GM19372 (cell line): Measurements from ENCODE around the gene CD1D.

Source experiments
- ATAC-seq: cut with Tn5 transposase; IDR thresholded peaks from one replicate; pipeline ENCODE4 v1.9.1; 2021; ENCODE audit warnings: mild to moderate bottlenecking, low read depth, moderate library complexity; ENCODE audit not compliant: unreplicated experiment

The CD1D gene

DNA sequence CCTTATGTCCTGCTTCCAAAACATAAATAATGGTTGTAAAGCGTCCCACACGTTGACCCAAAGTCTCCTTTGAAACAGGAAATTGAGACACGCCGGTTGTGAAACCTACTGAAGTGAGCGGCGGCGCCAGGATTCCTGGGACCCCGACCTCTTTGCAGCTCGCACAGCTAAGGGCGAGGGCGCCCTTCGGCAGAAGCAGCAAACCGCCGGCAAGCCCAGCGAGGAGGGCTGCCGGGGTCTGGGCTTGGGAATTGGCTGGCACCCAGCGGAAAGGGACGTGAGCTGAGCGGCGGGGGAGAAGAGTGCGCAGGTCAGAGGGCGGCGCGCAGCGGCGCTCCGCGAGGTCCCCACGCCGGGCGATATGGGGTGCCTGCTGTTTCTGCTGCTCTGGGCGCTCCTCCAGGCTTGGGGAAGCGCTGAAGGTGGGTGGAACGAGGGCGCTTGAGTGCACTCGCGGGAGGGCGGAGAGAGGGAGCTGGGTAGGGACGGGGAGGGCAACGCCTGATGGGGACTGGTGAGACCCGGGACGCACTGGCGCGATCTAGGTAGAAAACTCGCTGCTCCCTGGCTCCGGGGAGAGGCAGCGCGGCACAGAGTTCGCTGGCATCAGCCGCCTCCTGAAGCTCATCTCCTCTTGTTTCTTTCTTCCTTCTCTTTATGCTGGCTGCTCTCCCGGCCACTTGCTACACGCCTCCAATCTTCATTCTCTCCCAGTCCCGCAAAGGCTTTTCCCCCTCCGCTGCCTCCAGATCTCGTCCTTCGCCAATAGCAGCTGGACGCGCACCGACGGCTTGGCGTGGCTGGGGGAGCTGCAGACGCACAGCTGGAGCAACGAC, at the start of gene CD1D:
Gene CD1D, plus strand, starts transcription at position 155 of the 836 bp plus-strand sequence. Its CDS starts 207 bp downstream, at position 362.
- ATAC-seq: no peak

- no peak for ATAC-seq
Observed at GRCh38 chr1:158131217-158131616, 49.5 kb upstream of the CD1D start.

DNA sequence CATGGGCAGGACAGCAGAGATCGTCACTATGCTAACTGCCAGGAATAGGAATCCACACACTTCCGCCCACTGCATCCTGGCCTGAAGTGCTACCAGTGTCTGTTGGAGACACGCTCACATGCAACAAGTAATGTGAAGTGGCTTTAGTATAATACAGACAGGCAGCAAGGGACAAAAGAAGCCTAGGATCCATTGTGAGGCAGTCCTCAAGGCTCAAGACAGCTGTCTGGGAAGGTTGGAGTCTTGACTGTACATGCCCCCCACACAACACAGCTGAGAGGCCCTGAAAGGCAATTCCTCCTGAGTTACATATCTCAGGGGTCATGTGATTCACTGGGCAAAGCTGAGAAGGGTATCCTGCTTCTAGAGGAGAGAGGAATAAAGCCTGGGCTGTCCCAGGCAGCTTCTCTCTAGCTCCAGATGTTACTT, 39.9 kb upstream of the CD1D start:
- ATAC-seq: no peak

GRCh38 chr1:158145173-158145719, 35.4 kb upstream of the CD1D start:
- ATAC-seq: no peak

DNA sequence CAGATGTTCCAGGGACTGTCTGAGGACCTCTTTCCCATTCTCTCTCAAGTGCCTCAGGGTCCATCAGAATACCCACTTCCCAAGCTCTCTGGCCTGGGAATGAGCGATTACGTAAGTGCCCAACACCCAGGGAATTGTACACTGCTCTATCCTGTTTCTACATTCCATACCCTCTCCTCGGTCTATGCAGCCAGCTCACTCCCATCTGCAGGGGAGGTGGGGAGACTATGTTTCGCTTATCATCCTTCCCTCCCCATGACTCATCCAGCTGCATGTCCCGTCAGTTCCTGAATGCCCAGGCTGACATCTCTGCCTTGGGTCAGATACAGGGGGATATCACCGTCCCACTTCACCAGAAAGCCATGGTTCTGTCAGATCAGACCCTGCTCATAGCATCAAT, 34.5 kb upstream of the CD1D start:
- no peak for ATAC-seq

GRCh38 chr1:158146739-158147138, 34.0 kb upstream of the CD1D start:
- ATAC-seq: no peak

GRCh38 chr1:158147401-158147800, 33.3 kb upstream of the CD1D start:
- ATAC-seq: no peak

- ATAC-seq: no peak
Observed at GRCh38 chr1:158147869-158148268, 32.8 kb upstream of the CD1D start.

DNA sequence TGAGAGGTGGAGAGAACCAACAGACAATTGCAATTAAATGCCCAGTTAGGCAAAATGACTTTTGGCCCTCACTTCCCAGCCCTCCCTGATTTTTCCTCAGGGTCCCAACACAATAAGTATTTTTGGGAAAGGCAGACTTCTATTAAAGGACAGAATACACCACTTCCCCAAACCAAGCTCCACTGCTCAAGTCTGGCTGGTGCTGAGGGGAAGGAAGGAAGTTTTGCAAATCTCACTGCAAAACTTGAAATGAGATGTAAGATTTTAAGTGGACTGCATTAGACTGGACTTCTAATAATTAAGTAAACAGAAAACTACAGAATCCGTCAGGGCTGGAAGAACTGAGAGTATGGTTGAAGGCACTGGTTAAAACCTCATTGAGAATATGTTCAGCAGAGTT, 32.2 kb upstream of the CD1D start:
- no peak for ATAC-seq

DNA sequence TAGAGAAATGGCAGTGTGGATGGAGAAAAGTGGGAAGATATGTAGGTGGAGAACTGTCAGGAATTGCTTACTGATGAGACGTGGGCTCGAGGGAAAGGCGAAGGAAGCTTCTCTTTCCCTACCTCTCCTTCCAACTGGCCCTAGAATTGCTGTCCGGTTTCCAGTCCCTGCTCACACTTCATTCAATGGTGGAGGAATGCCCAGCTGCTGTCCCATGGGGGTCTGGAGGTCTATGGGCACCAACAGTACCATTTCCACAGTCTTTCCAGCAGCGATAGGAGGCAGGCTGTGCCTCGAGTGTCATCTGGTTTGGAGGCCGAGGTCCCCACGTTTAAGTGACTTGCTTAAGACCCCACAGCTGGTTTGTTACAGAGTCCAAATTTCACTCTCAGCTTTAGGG, 31.5 kb upstream of the CD1D start:
- ATAC-seq: peak; percentile 10

DNA sequence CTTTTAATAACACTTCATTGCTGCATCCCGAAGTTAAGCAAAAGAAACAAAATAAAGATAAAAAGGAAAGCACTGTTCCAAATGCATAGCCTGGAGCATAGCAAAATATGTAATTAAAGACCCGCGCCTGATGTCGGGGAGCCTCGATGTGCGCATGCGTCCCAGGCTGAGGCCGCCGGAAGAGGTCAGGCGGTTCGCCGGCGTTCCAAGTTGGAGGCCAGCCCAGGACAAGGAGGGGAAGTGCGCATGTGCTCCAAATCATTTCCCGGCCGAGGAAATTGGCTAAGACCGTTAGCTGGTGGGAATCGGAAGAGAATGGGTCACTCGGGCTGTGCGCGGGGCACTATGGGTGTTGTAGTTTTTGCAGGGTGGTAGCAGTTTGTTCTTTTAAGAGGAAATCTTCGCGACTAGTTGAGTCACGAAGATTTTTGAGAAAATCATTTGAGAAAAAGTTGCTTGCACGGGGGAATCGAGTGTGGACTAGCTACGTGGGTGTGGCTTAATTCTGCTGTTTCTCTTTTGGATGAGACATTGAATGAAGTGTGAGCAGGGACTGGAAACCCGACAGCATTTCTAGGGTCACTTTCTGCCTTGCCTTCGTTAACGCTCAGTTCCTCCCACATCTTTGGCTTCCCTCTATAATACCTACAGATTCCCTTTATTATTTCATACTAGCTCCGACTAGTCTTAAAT, 31.0 kb upstream of the CD1D start:
- peak; percentile 80 for ATAC-seq

DNA sequence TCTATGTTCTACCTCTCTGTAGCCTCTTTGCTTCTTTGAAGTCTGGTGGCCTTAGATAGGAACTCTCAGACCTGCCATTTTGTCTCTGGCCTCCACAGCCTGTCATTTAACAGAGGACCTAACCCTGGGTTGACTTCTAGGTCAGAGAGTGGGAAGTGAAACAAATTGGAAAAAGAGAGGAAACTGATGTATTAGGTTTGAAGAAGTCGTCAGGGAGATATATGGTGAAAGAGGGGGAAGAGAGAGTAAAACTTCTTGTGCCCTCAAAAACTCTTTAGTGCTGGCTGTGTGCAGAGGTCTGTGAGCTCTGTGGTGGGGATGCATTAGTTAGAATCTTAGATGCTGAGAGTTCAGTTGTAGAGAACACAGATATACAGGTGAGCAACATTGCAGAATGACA, 30.2 kb upstream of the CD1D start:
- no peak for ATAC-seq

GRCh38 chr1:158153179-158153578, 27.5 kb upstream of the CD1D start:
- no peak for ATAC-seq

DNA sequence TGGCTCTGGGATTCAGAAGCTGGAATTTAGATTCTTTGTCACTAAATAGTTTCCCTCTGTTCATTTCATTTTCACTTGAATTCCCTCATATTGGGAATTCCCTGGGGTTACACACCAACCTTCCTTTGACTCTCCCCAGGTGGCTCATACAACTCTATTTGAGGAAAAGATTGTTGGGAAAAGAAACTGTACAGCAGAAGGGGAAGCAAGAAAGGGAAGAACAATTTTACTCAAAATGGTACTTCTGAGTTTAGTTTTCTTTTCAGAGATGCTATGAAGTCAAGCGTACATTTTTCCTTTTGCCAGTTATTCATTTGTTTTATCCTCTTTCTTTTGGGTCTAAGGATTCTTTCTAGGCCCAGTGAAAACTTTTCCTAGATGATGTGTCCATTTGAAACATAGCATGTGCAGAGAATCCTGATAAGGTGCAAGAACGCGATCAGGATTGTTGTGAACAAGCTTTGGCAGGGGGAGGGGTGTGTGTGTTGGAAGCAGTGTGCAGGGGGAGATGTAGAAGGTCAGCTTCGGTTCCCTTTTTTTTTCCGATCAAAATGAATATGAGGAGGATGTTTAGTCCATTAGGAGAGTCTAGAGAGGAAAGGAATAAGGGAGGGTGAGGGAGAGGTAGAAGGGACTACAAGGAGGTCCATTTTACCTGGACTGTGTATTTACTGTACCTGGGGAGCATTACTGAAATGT, 26.8 kb upstream of the CD1D start:
- no peak for ATAC-seq

GRCh38 chr1:158154501-158154900, 26.2 kb upstream of the CD1D start:
- no peak for ATAC-seq

- ATAC-seq: no peak
Observed at GRCh38 chr1:158155673-158156072, 25.0 kb upstream of the CD1D start.

DNA sequence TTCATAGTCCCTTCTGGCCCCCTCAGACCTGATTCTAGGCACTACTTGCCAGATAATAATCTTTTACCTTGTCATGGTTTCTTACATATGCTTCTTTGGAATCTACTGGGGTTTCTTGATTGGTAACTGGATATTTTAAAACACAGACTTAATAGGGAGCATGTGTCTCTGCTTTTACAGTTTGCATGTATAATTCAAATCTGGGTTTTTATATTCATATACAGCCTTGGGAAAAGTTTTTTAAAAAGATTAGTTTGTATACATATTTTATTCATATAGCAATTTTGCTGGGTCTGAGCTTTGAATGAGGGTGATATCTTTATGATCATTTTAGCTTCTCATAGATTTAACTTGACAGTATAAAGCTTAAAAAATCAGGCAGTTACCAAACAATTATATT, 21.1 kb upstream of the CD1D start:
- no peak for ATAC-seq

- ATAC-seq: no peak
Observed at GRCh38 chr1:158161446-158161845, 19.2 kb upstream of the CD1D start.

DNA sequence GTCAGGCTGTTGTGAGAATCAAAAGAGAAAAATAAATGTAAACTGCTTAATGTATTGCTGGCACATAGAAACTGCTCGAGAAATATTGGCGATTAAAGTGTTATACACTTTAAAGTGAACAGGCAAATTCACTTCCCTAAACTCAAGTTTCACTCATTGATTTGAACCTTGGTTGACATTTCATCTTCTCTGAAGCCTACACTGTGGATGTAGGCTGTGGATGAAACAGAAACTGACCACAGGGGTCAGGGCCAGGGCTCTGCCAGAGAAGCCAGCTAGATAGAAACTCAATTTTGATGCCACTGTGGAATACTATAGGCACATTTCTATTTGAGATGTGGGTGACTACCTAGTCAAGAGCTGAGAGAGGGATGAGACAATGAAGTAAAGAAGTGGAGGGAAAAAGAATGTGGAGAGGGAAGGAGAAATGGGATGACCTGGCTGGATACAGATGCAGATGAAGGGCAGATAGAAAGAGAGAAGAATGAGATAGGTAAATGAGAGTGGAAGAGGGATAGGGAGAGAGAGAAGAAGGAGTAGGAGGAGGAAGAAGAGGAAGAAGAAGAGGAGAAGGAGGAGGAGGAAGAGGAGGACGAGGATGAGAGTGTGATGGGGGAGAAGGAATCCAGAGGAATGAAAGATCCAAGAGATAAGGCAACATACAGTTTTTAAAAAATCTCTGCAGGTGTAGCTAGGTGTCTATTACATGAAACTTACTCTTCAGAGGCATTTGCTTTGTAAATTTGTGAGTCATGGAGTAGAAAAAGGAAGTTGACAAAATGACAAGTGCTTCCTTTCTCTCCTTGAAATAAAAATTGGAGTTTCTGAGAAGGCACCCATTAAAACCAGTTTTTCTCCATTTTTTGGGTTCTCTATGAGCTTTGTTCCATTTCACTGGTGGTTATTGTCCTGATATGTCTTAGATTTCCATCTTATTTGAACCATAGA, 17.4 kb upstream of the CD1D start:
- peak; percentile 97 for ATAC-seq

GRCh38 chr1:158169105-158169504, 11.6 kb upstream of the CD1D start:
- no peak for ATAC-seq
